GM13976 (cell line): ENCODE results near the gene CTXN2.

Experiments used
- DNase-seq: peaks from one replicate; pipeline ENCODE4 v3.0.0; 2012; ENCODE audit warnings: low spot score
- CTCF ChIP-seq: IDR thresholded peaks from 2 replicates; pipeline ENCODE4 v1.5.1; 2012; ENCODE audit warnings: borderline replicate concordance, mild to moderate bottlenecking; ENCODE audit not compliant: insufficient read depth; ENCODE audit errors: extremely low read depth, missing control alignments, control extremely low read depth
- in situ Hi-C: fragments of 300-500 bp; cut with MboI; formaldehyde crosslinking; loops from one replicate; pipeline ENCODE4 v1.12.0; 2022; ENCODE audit warnings: low sequenced_read_pairs, mixed read lengths, inconsistent platforms; ENCODE audit not compliant: unreplicated experiment

The CTXN2 gene

DNA sequence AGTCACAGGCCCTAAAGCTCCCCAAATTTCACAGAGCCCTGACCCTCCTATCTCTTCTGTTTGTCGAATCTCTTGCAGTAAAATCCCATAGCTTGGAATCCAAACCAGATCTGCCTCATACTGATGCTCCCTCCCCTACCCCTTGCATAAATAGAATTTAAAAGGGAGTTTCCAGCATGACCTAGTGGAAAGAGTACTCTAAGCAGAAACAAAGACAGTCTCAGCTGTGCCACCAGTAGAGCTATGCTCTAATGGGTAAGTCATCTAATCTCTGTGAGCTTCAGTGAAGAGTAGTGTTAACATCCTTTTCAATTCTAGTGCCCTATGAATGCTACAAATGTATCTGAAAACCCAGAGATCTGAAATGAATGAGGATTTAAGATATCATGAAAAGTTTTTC, 10.6 kb downstream of the CTXN2 start:
- in situ Hi-C loops = no loop called here
- no peak for DNase-seq
- TF ChIP-seq CTCF = no peak

DNA sequence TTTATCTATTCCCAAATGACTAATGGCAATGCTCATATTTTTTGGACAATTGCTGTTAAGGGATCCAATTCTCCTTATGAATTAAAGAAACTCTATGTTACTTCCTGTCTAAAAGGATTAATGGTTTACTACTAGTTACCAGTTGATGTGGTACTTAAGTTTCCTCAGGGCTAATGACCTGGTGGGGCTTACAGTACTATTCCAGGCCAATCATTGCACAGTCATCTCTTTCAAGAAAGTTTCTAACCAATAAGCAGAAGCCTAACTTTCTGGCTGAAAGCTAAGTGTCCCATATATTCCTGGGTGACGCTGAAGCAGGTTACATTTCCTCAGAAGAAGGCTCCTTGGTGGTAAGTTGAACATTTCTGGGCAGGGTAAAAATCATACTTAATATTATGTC, 14.5 kb downstream of the CTXN2 start, which contains the start of gene SLC12A1:
TSS of gene SLC12A1 (plus strand) at position 322 of the 400 bp plus-strand sequence. CDS start 1,418 bp downstream, outside the sequence.
- in situ Hi-C loops = no loop called here
- no peak for TF ChIP-seq CTCF
- no peak for DNase-seq

GRCh38 chr15:48221261-48221660, 29.8 kb downstream of the CTXN2 start:
- no peak for TF ChIP-seq CTCF
- DNase-seq = no peak
- in situ Hi-C loops = no loop called here

DNA sequence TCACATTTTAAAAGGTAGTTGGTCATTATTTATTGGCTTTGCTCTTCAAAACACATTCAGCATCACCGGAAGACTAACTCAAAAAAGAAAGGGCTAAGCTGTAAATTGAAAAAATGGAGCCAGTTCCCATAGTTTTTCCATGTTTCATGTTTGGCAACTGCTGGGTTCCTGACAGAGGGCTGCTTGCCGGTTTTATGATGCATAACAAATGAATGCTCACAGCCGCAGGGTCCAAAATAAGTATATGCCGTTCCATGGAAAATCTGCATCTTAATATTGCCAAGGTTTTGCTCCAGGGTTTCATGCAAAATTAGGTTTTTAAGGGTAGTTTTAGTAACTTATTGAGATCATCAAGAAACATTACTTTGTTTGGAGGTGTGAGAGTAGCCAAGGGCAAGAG, 30.4 kb downstream of the CTXN2 start:
- in situ Hi-C loops = no loop called here
- DNase-seq = no peak
- no peak for TF ChIP-seq CTCF

- TF ChIP-seq CTCF = no peak
- in situ Hi-C loops = no loop called here
- DNase-seq = no peak
Observed at GRCh38 chr15:48222627-48223026, 31.2 kb downstream of the CTXN2 start.

DNA sequence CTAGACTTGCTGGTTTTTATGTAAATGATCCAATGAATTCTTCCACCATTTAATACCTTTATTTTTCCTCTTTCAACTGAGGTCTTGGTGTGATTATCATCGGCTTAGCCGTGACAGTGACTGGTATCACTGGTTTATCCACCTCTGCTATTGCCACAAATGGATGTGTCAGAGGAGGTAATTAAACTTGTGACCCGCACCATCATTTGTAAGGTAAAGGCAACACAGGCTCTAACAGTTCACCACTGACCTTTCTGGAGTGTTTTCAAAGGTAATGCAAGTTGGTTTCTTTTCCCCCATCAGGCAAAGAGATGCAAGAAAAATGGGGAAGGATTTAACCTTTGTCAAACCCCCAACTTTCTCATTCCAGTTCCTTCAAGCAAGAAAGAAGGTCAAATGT, 34.3 kb downstream of the CTXN2 start:
- in situ Hi-C loops = no loop called here
- DNase-seq = no peak
- TF ChIP-seq CTCF = no peak

DNA sequence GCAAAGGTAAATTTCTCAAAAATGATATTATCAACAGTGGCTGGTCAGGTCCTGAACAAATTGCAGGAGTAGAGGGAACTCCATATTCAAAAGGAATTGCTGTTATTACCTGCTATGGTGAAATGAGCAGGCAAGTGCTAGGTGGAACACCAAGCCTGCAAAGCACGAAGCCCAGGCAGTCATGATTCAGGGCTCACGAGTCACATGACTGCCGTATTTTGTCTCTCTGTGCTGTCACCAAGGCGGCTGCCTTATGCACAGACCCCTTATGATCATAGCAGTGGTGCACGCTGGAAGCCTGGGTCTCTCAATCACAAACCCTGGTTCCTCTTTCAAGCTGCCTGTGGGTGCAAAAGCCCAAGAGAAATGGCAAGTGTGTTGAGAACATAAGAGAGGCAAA, 39.0 kb downstream of the CTXN2 start:
- no peak for DNase-seq
- no peak for TF ChIP-seq CTCF
- in situ Hi-C loops = no loop called here
